Gastrocnemius medialis (tissue), 4 donors: ENCODE results near the gene ADIRF. TPM values are rescaled to one million over a fixed set of nuclear protein-coding genes. Genes with fewer than 3 reads are reported as not detected.

Experiments used
- ATAC-seq, 2 donors: fragments of 150-250 bp; one replicate each; pipeline ENCODE4 v1.9.1; 2016
- DNase-seq, 2 donors: peaks; one replicate each; pipeline ENCODE4 v3.0.0-alpha.2; 2019
- H3K27ac ChIP-seq, 4 donors: fragments of 200-600 bp; sonication (generic); 1 replicate in 1 of 4; 2 replicates in 3 of 4; pipeline ENCODE4 v1.5.1; 2016 to 2018; ENCODE audit warnings: mild to moderate bottlenecking in 2 of 4, moderate library complexity in 1 of 4
- H3K27me3 ChIP-seq, 3 donors: fragments of 200-600 bp; sonication (generic) in 2 of 3; 1 replicate in 1 of 3; 2 replicates in 2 of 3; pipeline versions ENCODE4 v1.5.1 to v1.6.0; 2016 to 2019; ENCODE audit warnings: mild to moderate bottlenecking in 1 of 3, moderate library complexity in 1 of 3
- H3K36me3 ChIP-seq, 2 donors: fragments of 200-600 bp; sonication (generic) in 1 of 2; one replicate each; pipeline ENCODE4 v1.5.1; 2017 to 2018
- H3K4me1 ChIP-seq, 2 donors: fragments of 200-600 bp; sonication (generic) in 1 of 2; one replicate each; pipeline ENCODE4 v1.5.1; 2016 to 2017; ENCODE audit warnings: mild to moderate bottlenecking in 2 of 2
- H3K4me3 ChIP-seq, 4 donors: fragments of 200-600 bp; sonication (generic) in 3 of 4; 1 replicate in 1 of 4; 2 replicates in 3 of 4; pipeline ENCODE4 v1.5.1; 2016 to 2019; ENCODE audit warnings: mild to moderate bottlenecking in 2 of 4
- H3K9me3 ChIP-seq, 3 donors: fragments of 200-600 bp; sonication (generic) in 2 of 3; 1 replicate in 1 of 3; 2 replicates in 2 of 3; pipeline ENCODE4 v1.5.1; 2016 to 2019
- CTCF ChIP-seq, 5 experiments: fragments of 450-650 bp in 3 of 5; fragments of 200-600 bp in 2 of 5; sonication (generic) in 2 of 5; IDR thresholded peaks in 4 of 5; conservative IDR thresholded peaks in 1 of 5; 1 replicate in 4 of 5; 2 replicates in 1 of 5; pipeline ENCODE4 v1.5.1; 2016 to 2019; ENCODE audit warnings: antibody characterized with exemption in 5 of 5, mild to moderate bottlenecking in 3 of 5, moderate library complexity in 3 of 5
- POLR2A ChIP-seq, 2 donors: fragments of 450-650 bp; IDR thresholded peaks; one replicate each; pipeline ENCODE4 v1.6.1; 2017; ENCODE audit warnings: antibody characterized with exemption in 2 of 2, mild to moderate bottlenecking in 2 of 2, moderate library complexity in 2 of 2
- in situ Hi-C, 4 donors: fragments of 200-750 bp; cut with MboI; loops; one replicate each; pipeline versions ENCODE4 v1.15.0 to v1.8.0; 2017; ENCODE audit warnings: low sequenced_read_pairs in 4 of 4
- intact Hi-C: fragments of 100-400 bp; cut with DNase I; formaldehyde crosslinking; loops from one replicate; pipeline ENCODE4 v1.15.1; 2023; ENCODE audit warnings: low total_unique reads
- total RNA-seq, 4 donors: library from RNA; depleted of rRNA; stranded (reverse); fragments of >200 nt; gene quantifications; one replicate each; pipeline versions ENCODE4 v1.1.0 to v1.2.3, GENCODE V29; 2016

ADIRF gene
- total RNA-seq, 4 donors from 2014 or later, result 20.1 to 51.2 (median 31.0) TPM

- intact Hi-C loops (no loop called here), in situ Hi-C loops (no loop called here)
- H3K36me3 ChIP-seq, result no peaks in the 10 kb centered on the region
- peak in 1 of 2 donors; percentile 23 for DNase-seq
- peak; percentile 23 to 46 for ATAC-seq
- no peaks in the 10 kb centered on the region for H3K9me3 ChIP-seq
- H3K4me3 ChIP-seq, result peak overlapping the region in 3 of 4 donors; percentile 26 to 55 (median 51)
- peaks cover 8% of the 10 kb centered on the region in 2 donors for H3K4me1 ChIP-seq
- H3K27me3 ChIP-seq, result no peaks in the 10 kb centered on the region
- TF ChIP-seq CTCF (IDR thresholded peaks at IDR 0.05 in 4 of 5, conservative IDR thresholded peaks at IDR 0.05 in 1 of 5), result peak; percentile 64 to 85 (median 82)
- TF ChIP-seq POLR2A (IDR thresholded peaks at IDR 0.05), result no peak
- H3K27ac ChIP-seq, result peak overlapping the region; percentile 72 to 79 (median 78)
Measured at GRCh38 chr10:86960003-86960862, 8.0 kb upstream of the ADIRF start.

- no peak for ATAC-seq
- no peak overlapping the region for H3K27ac ChIP-seq
- in situ Hi-C loops, result no loop called here
- H3K36me3 ChIP-seq, result no peaks in the 10 kb centered on the region
- DNase-seq, result peak in 1 of 2 donors; percentile 7
- H3K4me1 ChIP-seq, result peaks cover 8 to 9% of the 10 kb centered on the region in 2 donors
- H3K4me3 ChIP-seq, result no peak overlapping the region
- no peaks in the 10 kb centered on the region for H3K27me3 ChIP-seq
- no peaks in the 10 kb centered on the region for H3K9me3 ChIP-seq
- TF ChIP-seq POLR2A (IDR thresholded peaks at IDR 0.05) (no peak), CTCF (IDR thresholded peaks at IDR 0.05 in 4 of 5, conservative IDR thresholded peaks at IDR 0.05 in 1 of 5) (no peak)
- intact Hi-C loops, result no loop called here
Measured at GRCh38 chr10:86960863-86961434, 7.3 kb upstream of the ADIRF start.

- TF ChIP-seq POLR2A (IDR thresholded peaks at IDR 0.05) (no peak), CTCF (IDR thresholded peaks at IDR 0.05 in 4 of 5, conservative IDR thresholded peaks at IDR 0.05 in 1 of 5) (no peak)
- intact Hi-C loops, result no loop called here
- ATAC-seq (no peak), DNase-seq (peak in 1 of 2 donors; percentile 10)
- H3K4me3 ChIP-seq, result no peak overlapping the region
- H3K27me3 ChIP-seq, result no peaks in the 10 kb centered on the region
- in situ Hi-C loops, result no loop called here
- no peak overlapping the region for H3K27ac ChIP-seq
- H3K9me3 ChIP-seq, result no peaks in the 10 kb centered on the region
- no peaks in the 10 kb centered on the region for H3K36me3 ChIP-seq
- peaks cover 15% of the 10 kb centered on the region in 2 donors for H3K4me1 ChIP-seq
Measured at GRCh38 chr10:86961481-86962091, 6.7 kb upstream of the ADIRF start.

GRCh38 chr10:86962136-86962980 lies 5.9 kb upstream of the ADIRF start:
- ATAC-seq, result no peak
- no peaks in the 10 kb centered on the region for H3K9me3 ChIP-seq
- H3K36me3 ChIP-seq, result no peaks in the 10 kb centered on the region
- intact Hi-C loops, result no loop called here
- peak in 1 of 2 donors; percentile 9 for DNase-seq
- H3K27ac ChIP-seq, result no peak overlapping the region
- peaks cover 22 to 23% of the 10 kb centered on the region in 2 donors for H3K4me1 ChIP-seq
- no peaks in the 10 kb centered on the region for H3K27me3 ChIP-seq
- H3K4me3 ChIP-seq, result no peak overlapping the region
- in situ Hi-C loops, result no loop called here
- TF ChIP-seq CTCF (IDR thresholded peaks at IDR 0.05 in 4 of 5, conservative IDR thresholded peaks at IDR 0.05 in 1 of 5), result no peak
- TF ChIP-seq POLR2A (IDR thresholded peaks at IDR 0.05), result no peak
